GM12872 (cell line): ENCODE results near the gene GPHA2.
A peak's percentile ranks its signal among the peaks of the same experiment; 100 is the strongest.

Experiments used
- TF ChIP-seq, protein P1 (sequence below): IDR thresholded peaks from 3 replicates; pipeline ENCODE4 v1.5.1; 2011; ENCODE audit warnings: low read depth, mild to moderate bottlenecking, low read length, moderate library complexity; ENCODE audit not compliant: insufficient read depth

GPHA2 gene

GRCh38 chr11:64920124-64920523 lies 15.6 kb downstream of the GPHA2 start:
- TF ChIP-seq, protein P1, sequence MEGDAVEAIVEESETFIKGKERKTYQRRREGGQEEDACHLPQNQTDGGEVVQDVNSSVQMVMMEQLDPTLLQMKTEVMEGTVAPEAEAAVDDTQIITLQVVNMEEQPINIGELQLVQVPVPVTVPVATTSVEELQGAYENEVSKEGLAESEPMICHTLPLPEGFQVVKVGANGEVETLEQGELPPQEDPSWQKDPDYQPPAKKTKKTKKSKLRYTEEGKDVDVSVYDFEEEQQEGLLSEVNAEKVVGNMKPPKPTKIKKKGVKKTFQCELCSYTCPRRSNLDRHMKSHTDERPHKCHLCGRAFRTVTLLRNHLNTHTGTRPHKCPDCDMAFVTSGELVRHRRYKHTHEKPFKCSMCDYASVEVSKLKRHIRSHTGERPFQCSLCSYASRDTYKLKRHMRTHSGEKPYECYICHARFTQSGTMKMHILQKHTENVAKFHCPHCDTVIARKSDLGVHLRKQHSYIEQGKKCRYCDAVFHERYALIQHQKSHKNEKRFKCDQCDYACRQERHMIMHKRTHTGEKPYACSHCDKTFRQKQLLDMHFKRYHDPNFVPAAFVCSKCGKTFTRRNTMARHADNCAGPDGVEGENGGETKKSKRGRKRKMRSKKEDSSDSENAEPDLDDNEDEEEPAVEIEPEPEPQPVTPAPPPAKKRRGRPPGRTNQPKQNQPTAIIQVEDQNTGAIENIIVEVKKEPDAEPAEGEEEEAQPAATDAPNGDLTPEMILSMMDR: no peak

DNA sequence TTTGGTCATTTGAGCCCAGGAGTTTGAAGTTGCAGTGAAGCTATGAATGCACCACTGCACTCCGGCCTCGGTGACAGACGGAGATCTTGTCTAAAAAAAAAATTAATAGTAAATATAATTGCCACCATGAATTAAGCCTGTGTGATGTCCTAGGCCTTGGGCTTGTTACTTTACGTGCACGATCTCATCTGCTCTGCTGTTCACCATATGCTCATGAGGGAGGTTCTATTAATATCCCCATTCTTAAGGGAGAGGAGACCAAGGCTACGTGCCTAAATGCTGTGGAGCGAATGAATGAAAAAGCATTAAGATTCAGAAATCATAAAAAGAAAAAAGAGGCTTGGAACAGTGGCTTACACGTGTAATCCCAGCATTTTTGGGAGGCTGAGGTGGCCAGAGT lies 16.1 kb downstream of the GPHA2 start:
- TF ChIP-seq, protein P1: no peak

- TF ChIP-seq, protein P1: peak; percentile 29; the same call in 1 of the 3 replicates
Observed at GRCh38 chr11:64918017-64918416, 17.7 kb downstream of the GPHA2 start.

- TF ChIP-seq, protein P1: no peak
Observed at GRCh38 chr11:64917663-64917995, 18.1 kb downstream of the GPHA2 start.

- TF ChIP-seq, protein P1: no peak
Observed at GRCh38 chr11:64916775-64917662, 18.7 kb downstream of the GPHA2 start, which contains the start of gene ATG2A. Gene ATG2A, minus strand, starts transcription at chr11:64917209. Its CDS starts 74 bp downstream, at chr11:64917135.

GRCh38 chr11:64916040-64916774 lies 19.5 kb downstream of the GPHA2 start:
- TF ChIP-seq, protein P1: no peak

GRCh38 chr11:64915376-64915887 lies 20.3 kb downstream of the GPHA2 start:
- TF ChIP-seq, protein P1: no peak
